Cardiac septum (tissue), 1 donor: ENCODE results near the gene OSBP2. TPM values are rescaled to one million over a fixed set of nuclear protein-coding genes. Genes with fewer than 3 reads are reported as not detected.
A peak's percentile ranks its signal among the peaks of the same experiment; 100 is the strongest.

Source experiments
- DNase-seq: peaks from one replicate; pipeline ENCODE4 v3.0.0-alpha.2; 2020; ENCODE audit warnings: low spot score
- intact Hi-C: fragments of 100-400 bp; cut with DNase I; formaldehyde crosslinking; loops from one replicate; pipeline ENCODE4 v1.14.0; 2022
- total RNA-seq: library from RNA; stranded (reverse); fragmentation: NEBNext Ultra II Directional; extraction: Animal tissue kit (Norgen Biotek cat#: 25700); gene quantifications from one replicate; pipeline ENCODE4 v1.2.1, GENCODE V29; 2021
- donor health status: DM: no; HTN: no; CAD: no.

Gene OSBP2
- total RNA-seq, 1 donor from 2014 or later = 8.9 TPM

DNA sequence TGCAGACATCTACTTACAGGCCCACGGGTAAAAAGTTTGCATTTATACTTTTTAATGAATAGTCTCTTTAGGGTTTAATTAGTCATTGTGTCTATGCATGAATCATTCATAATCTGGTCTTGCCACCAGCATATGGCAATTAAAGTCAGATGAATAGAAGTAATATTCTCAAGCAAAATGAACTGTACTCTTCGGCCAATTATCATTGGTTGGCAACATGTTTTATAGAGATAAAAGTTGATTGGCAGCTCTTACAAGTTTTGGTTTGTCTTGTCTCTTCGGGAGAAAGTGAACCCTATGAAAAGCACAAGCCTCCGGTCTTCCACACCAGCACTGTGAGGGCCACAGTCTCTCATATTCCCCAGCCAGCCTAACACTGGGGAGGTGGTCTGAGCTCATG is 97.8 kb downstream of the OSBP2 start:
- intact Hi-C loops = no loop called here
- DNase-seq = no peak

DNA sequence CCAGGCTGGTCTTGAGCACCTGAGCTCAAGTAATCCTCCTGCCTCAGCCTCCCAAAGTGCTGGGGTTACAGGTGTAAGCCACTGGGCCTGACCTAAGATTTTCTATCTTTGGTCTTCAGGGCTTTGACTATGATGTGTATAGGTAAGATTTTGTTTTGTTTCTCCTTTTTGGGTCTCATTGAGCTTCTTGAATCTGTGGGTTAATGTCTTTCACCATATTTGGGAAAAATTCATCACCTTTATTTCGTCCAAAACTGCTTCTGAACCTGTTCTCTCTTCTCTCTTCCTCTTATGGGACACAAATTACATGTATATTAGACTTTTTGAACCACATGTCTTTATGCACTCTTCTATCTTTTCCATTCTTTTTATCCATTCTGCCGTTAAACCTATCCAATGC is 100.4 kb downstream of the OSBP2 start:
- DNase-seq = no peak
- intact Hi-C loops = no loop called here

DNA sequence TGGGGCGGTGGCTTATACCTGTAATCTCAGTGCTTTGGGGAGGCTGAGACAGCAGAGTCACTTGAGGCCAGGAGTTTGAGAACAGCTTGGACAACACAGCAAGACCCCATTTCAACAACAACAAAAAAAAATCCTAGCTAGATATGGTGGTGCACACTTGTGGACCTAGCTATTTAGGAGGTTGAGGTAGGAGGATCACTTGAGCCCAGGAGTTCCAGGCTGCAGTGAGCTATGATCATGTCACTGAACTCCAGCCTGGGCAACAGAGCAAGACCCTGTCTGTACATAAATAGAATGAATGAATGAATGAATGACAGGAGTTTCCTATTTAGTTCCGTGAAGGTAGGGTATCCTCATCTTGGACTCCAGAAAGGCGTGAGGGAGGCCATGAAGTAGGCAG is 107.0 kb downstream of the OSBP2 start:
- no peak for DNase-seq
- intact Hi-C loops = no loop called here

- intact Hi-C loops = no loop called here
- DNase-seq = peak; percentile 86
Observed at GRCh38 chr22:30802202-30803166, 107.8 kb downstream of the OSBP2 start.

- DNase-seq = no peak
- intact Hi-C loops = no loop called here
Observed at GRCh38 chr22:30803679-30804078, 109.0 kb downstream of the OSBP2 start.

GRCh38 chr22:30804626-30805025 is 110.0 kb downstream of the OSBP2 start:
- DNase-seq = no peak
- intact Hi-C loops = no loop called here

DNA sequence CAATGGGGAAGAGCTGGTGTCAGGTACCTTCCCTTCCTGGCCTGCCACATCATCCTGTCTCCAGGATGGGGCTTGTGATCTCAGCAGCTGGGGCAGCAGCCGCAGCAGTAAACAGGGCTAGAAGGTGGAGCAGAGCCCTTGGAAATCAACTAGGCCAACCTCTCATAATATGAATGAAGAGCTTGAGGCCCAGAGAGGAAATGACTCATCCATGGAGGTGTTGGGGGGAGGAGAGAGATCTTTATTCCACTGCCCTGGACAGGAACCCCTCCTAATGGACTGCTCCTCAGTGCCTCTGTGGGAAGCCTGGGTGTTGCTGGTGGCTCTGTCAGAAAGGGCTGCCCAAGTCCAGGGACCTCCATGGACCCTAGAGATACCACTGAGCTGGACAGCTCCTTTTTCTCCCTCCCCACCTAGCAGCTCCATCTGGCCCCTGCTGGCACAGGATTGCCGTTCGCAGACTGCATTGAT is 111.8 kb downstream of the OSBP2 start:
- DNase-seq = no peak
- intact Hi-C loops = no loop called here

- intact Hi-C loops = no loop called here
Observed at GRCh38 chr22:30809086-30809485, 114.4 kb downstream of the OSBP2 start.

DNA sequence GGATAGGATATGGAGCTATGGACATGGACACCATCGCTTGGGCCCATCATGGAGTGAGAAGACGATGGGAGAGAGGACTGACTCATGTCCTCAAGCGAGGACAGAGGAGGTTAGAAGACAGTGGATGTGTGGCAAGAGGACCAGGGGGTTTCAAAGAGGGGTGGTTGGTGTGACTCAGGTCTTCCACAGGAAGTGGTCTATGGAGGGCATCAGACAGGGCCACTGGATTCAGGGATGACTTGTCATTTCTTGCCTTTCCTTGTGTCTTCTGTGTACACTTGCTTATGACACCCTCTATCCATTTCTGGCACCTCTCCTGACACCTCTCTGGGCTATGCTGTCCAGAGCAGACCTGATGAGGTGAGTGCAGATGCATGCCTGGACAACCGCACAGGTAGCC is 115.4 kb downstream of the OSBP2 start:
- intact Hi-C loops = no loop called here
- no peak for DNase-seq

More at GRCh38 chr22:30809086-30809485, 114.4 kb downstream of the OSBP2 start:
- DNase-seq = no peak

DNA sequence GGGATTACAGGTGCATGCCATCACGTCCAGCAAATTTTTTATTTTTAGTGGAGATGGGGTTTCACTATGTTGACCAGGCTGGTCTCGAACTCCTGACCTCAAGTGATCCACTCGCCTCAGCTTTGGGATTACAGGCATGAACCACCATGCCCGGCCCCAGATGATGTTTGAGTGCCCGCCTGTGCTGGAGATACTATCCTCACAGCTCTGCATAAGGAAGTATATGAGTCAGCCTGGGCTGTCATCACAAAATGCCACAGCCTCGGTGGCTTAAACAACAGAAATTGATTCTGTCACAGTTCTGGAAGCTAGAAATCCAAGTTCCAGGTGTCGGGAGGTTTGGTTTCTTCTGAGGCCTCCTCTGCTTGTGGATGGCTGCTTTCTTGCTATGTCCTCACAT is 119.3 kb downstream of the OSBP2 start:
- intact Hi-C loops = no loop called here

GRCh38 chr22:30816413-30816812 is 121.7 kb downstream of the OSBP2 start:
- no peak for DNase-seq
- intact Hi-C loops = no loop called here

More for the DNA sequence above, 119.3 kb downstream of the OSBP2 start:
- no peak for DNase-seq

DNA sequence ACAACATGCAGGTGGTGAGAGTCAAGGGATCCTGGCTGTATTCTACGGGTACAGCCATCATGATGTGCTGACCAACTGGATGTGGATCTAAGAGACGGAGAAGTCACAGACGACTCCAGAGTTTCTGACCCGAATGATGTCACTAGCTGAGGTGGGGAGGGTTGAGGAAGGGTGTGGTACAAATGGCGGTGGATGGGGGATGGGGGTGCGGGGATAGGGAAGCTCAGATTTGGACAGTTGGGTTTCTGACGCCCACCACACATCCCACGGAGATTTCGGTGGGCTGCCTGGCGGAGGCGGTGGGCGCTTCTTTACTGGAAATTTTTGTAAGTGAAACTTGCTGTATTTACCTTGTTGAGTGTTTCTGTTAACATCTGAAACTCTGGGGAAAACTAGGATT is 126.7 kb downstream of the OSBP2 start:
- intact Hi-C loops = no loop called here
- DNase-seq = no peak

- no peak for DNase-seq
- intact Hi-C loops = no loop called here
Observed at GRCh38 chr22:30821863-30822215, 127.2 kb downstream of the OSBP2 start.

- DNase-seq = no peak
- intact Hi-C loops = no loop called here
Observed at GRCh38 chr22:30822216-30823014, 127.7 kb downstream of the OSBP2 start.

GRCh38 chr22:30823015-30823370 is 128.3 kb downstream of the OSBP2 start:
- no peak for DNase-seq
- intact Hi-C loops = no loop called here

GRCh38 chr22:30824096-30824495 is 129.4 kb downstream of the OSBP2 start:
- intact Hi-C loops = no loop called here
- no peak for DNase-seq

DNA sequence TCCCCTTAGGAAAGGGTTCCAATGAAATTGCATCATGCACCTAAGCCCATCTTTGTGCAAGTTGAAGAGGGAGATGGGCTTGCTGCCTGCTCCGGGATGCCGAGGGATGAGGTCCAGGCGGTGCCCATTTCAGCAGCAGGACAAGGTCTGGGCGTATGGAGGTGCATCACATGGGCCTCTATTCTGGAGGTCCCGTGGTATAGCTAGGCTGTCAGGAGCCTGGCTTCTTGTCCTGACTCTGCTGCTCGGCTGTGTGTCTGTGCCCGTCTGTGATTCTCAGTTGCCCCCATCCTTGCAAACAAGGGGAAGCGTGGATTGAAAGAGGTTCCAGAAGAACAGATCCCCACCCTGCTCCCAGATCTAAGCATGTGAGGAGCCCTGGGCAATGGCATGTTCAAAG is 130.0 kb downstream of the OSBP2 start:
- intact Hi-C loops = no loop called here
- DNase-seq = no peak

DNA sequence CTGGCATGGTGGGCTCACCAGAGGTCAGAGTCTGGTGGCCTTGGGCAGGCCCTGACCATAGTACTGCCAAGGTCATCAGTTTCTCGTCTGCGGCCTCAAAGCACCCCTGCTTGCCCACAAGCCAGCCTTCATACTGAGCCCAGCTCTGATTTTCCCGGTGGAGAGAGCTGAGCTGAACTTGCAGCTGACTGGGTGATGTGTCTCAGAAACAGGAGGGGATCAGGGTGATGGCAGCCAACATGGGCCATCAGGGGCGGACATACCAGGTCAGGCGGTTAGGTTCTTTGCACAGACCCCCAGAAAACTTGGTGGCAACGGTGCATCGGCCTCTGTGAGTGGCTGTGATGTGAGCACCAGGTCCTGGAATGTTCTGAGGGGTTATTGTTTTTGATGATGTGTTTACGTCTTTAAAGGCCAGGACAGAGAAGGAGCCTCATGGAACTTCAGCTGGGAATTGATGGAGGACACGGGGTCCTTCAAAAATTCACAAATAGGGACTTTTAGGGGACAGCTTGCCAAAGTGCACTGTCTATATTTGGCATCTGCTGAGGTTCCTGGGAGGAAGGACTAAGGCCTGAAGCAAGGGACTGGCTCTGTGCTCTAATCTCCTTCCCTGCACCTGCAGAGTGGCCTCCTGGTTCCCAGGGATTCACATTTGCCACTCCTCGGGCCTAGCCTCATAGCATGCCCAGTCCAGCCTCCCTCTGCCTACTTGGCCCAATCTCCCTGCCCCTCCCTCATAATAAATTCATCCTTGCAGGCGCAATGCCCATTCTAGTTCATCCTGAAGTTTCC is 131.2 kb downstream of the OSBP2 start:
- no peak for DNase-seq
- intact Hi-C loops = no loop called here

DNA sequence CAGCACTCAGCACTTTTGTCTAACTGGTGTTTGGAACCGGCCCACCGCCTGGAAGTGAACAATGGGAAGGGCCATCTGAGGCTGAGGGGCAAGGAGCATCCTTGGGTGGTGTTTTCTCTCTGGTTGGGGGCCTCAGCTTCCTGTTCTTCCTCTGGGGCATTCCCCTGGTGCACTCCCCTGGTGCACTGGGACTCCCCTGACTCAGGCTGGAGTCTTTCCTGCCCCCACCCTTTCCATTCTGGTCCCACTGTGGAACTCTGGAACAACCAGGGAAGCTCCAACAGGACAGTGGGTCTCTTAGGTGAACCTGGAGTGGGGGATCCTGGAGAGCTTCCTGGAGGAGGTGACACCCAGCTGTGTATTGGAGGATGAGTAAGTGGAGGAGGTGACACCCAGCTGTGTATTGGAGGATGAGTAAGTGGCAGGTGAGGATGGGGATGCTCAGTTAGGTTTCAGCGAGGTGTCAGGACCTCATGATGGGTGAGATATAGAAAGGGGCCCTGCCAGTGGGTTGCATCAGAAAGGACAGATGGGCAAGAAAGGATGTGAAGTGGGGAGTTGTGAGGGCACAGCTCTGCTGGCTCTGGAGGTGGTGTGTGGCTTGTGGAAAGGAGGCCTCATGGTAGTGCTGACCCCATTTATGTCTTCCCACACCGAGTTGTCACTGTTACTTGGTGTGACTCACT is 132.1 kb downstream of the OSBP2 start:
- intact Hi-C loops = no loop called here

More for the DNA sequence above, 132.1 kb downstream of the OSBP2 start:
- DNase-seq = no peak
